ENCODE results near the gene KERA.
A peak's percentile ranks its signal among the peaks of the same experiment; 100 is the strongest.

KERA gene

DNA sequence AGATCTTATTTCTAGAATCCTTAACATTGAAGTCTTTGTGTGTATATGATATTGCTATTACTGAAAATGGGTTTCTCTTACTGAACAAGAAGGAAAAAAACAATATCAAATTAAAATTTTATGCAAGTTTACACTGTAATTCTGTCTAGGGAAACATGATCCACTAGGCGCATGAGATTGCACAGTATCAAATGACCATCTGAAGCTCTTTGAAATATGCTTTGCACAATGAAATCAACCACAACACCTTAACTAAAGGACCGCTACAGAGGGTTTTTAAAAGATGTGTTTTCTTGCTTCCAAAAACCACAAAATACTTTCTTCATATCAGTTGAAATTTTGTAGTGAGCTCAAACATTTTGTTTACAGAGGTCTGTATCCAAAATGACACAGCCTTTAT is 15.1 kb upstream of the KERA start:
- DNase-seq, result no peak

DNA sequence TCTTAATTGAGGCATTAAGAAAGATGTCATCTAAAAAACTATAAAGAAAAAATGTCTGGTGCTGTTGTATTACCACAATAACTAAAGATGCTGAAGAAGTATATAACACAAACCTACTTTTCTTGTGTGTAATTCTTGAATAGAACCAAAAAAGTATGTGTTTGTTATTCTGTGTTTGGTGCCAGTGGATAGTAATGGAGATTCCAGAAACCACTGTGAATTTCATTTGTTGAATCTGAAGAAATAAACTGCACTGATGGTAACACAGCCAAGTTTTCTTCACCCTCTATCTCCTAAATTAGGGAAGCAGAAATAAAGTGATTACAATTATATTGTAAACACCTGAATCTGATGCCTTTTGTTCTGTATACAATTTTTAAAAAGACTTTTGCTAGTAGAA is 13.1 kb upstream of the KERA start:
- DNase-seq, result no peak

DNA sequence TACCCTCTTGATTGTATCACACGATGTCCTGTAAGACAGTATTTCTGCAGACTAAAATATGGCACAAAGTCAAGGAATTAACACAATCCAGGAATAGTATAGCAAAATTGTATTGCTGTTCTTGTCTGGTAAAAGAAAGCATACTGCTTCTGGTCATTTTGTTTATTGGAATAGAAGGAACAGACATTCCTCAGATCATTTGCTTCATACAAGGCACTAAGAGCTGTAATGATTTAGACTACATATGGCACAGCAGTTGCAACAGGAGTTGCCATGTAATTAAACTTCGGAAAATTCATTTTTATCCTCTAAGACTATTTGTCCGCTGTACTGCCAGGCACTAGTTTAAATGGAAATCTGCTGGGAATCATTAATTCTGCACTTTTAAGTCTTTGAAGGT is 7.6 kb upstream of the KERA start:
- DNase-seq, result no peak

DNA sequence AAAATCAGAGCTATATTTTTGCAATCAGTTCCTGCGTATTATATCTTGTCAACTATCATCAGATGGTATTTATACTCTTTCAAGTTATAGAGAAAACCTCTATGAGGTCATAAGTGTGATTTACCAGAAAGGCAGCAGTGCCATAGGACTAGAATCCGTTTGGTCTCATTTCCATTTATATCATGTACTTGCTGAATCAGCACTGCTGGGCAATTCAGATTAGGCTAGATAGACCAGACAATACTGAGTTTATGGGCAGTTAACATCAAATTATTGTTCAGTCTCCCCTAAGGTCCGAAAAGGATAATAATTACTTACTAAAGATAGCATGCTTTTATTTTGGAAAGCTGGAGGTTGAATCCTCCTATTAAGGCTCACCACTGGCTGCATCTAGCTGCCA is 6.8 kb upstream of the KERA start:
- no peak for DNase-seq

DNA sequence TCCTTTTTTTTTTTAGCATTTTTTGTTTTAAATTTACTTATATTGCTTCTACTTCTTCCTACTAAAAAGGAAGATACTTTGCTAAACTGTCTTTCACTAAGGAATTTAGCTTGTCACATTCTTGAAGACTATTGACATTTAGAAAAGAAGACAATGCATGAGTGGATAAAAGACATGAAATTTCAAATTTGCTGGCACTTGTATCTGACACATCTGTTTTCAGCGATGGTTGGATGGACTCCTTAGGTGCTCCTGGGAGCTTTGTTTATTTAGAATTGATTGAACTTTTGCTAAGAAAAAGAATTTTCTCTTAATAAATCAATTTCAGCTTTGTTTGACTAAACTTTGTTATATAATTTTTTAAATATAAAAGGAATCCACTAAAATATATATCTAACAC is 3.3 kb upstream of the KERA start:
- DNase-seq, result no peak

DNA sequence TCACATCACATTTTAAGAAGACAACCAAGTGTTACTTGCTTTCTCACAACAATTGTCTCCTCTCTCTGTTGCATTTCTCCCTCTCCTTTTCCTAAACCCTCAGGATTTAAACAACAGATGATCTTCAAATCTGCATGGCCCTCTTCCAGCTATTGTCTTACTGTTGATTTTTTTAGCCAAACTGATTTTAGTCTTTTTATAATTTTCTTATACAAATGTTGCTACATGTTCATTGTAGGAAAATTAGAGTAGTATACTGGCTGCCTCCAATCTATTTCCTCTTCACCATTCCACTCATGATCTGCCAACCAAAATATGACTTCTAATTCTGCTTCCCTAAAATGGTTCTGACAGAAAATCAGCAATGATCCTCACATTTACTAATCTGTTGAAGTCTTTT is 1.4 kb upstream of the KERA start:
- DNase-seq, result no peak

DNA sequence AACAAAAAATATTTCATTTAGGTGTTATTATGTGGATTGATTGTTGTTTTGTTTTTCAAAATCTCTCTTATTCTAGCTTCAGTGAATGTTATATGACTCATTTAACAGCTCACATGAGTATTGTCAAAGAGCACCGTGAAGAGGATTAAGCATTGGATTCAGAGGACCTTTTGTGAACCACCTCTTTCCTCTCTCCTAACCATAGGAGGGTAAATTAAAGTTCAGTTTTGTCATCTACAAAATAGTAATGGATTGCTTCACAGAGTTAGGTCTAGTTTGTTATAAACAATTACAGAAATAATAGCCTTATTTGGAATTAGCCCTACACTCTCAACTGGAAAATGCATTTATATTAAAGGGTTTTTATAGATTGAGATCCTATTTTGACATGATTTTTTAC is 962 bp upstream of the KERA start:
- no peak for DNase-seq

DNA sequence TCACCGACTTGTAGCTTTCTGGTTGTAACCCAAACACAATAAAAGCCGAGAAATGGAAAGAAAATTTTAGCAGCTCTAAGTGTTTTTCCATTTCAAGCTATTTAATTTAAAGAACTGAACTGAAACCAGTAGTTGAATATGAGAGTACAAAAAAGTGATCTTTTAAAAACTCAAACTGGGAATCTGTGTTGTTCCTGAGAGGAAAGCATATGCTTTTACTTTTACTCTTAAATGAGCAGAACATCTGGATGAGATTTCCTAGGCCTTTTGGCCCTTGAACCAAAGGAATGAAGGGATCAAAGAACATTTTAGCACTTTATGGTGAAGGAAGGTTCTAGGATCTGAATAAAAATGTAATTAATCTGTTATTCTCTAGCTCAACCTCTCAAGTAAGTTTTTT is 1.3 kb downstream of the KERA start:
- DNase-seq, result no peak

DNA sequence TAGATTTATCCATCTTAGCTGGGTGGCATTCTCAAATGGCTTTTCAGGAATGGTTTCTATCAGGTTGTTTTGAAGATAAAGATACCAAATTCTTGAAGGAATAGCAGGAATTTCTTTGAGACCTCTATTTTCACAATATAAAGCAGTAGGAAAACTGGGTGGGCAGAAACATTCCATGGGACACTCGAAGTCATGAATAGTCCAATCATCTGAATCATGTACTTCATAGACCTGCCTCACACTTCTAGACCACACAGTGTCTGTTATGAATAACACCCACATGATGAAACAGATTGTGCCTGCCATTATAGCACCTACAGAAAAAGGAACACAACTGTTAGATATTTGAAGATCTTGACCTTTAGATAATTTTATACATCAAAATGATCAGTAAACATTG is 1.8 kb downstream of the KERA start:
- DNase-seq, result no peak

DNA sequence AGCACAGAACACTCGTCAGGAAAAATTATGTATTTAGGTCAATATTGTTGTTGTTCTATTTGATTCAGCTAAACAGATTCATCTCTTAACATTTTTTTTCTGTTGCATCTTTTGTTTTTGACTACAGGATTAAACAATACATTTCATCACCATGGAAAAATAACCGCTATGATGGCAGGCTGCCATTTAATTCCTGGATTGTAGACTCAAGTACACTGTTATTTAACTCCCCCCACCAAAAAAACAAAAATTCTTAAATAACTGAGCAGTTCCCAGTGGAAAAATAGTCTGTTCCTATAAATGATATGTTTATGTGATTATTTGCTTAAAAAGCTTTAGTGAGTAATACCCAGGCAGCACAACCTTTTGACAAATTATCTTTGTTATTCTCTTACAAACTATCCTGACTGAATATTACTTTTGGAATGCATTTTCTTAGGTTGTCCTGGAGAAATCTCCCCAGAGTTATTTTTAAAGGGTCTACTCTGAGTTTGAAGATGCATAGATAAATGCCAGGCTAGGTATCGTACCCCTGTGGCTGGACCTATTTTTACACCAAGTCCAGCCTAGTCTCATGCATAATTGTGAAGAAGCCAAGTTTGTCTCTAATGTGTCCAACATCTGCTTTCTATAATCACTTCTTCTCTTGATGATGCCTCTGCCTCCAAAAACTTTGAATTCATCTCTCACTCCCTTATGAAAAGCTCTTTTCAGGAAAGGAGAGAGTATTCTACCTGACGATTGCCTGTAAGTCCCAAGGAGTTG is 3.7 kb downstream of the KERA start:
- no peak for DNase-seq

DNA sequence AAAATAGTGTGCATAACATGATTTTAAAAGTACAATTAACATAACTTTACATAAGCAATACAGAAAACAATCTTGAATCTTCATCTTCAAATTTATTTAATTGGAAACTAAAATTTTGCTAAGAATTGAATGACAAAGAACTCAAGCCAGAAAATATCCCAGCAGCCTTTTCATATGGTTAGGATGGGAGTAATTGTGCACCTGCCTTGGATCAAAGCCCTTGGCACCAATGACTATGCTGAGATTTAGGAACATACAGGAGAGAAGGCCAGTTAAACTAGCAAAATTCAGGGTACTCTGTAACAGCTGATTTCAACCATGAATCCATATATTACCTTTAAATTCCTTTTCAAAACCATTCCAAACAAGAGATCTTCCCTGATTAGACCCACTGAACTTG is 5.8 kb downstream of the KERA start:
- DNase-seq, result no peak

DNA sequence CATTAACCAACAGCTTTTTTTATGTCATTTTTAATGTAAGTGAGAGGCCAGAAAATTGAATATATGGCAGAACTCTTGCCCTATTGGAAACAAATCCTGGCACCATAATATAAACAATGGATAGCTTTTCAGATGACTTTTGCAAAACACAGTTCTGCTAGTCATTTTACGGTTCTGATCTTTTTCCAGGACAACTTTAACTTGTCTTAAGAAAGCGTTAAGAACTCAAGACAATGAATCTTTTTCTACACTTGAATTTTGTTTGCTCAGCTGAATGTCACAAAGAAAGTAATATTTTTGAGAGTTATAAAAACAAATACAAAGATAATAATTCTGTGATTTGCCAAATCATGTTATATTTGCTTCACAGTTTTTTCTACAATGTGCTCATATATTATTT is 13.2 kb downstream of the KERA start:
- no peak for DNase-seq

DNA sequence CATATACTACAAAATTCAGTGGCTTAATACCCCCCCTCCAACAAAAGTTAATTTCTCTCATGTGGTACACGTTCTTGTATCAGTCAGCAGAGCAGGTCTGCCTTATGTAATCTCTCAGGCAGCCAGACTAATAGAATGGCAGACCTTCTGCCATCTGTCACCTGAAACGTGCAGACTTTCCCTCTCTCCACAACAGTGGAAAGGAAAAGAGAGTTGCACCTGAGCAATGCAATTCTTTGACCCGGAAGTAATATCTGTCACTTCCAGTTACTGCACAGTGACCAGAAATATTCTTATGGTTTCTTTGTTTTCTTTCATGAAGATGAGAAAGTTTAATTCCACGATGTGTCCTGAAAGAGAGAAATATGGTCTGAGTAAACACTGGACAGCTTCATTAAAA is 14.4 kb downstream of the KERA start:
- DNase-seq, result no peak

DNA sequence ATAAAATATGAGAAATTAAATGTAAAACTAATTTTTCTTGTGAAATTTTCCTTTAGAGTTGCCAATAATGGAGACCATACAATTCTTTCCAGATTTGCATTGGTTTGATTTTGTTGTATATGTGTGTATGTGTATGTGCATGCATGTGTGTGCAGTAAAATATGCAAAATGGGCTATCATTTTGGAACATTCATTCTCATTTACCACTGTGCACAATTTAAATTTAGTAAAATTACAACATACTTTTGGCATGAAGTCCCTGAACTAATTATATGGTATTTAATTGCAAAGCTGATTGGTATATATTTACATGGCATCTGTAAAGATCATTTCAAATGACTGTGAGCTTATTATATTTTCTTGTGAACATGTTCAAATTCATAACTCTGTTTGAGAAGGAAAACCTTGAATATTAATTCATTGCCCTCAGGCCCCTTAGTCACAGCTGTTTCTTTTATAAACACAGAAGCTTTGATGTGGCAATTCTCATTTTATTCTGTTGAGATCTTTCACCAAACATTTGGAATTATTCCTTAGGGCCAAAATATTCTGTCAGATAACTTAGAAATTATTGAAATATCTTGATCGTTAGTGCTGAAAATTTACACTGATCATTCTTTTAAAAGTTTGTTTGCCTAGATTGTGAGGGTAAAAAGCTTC is 17.6 kb downstream of the KERA start:
- no peak for DNase-seq

DNA sequence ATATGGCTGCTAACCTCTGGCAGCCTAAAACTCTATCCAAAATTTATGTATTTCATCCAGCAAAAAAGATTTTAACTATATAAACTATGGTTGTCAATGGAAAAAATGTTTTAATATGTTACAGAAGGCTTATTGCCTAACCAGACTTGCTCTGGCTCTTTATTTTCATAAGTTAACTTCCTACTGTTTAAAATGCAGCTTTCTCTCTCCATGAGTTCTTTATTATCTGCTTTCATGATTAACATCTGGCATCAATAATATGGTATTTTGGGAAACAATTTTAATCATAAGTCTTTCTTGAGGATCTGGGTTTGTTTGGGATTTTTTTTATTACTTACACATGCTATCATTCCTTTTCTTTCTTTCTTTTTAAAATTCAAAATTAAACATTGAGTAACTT is 20.5 kb downstream of the KERA start:
- no peak for DNase-seq

DNA sequence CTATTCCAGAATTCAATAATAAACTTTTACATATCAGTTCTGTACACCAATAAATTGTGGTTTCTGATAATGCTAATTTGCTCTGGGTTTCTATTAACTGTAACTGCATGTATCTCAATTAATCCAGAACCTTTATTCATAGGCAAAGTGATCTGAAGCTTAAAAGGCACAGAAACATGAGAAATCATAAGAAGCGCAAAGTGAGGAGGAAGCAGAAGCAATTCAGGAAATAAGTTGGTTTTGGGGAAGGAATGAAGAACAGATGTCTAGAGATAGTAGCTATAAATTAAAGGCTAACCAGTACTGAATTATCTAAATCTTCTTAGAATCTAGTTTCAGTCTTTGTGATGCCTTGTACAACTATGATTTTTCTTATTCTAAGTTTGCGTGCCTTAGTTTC is 24.6 kb downstream of the KERA start:
- DNase-seq, result no peak

DNA sequence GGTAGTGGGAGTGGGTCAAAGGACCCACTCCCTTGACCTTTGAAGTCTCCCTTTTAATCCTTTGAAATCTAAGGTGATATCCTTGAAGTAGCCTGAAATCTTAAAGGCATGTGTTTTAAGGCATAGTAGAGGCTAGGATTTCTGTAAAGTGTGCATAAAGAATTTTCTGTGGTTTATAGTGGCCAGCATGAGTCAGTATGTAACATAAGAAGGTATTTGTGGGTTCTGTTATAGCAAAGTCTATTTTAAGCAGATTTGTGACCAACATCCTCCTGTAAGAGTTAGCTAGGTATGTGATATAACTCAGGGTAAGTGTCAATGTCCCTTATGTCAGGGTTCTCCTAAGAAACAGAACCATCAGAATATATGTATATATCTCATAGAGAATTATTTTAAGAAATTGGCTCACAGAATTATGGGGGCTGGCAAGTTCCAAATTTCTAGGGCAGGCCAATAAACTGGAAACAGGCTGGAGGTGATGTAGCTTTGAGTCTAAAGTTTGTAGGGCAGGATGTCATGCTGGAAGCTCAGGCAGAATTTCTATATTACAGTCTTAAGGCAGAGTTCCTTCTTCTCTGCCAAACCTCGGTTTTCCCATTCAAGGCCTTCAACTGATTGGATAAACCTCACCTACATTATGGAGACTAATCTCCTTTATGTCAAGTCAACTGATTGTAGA is 34.4 kb downstream of the KERA start:
- peak in 1 of 5 experiments; percentile 18 for DNase-seq

DNA sequence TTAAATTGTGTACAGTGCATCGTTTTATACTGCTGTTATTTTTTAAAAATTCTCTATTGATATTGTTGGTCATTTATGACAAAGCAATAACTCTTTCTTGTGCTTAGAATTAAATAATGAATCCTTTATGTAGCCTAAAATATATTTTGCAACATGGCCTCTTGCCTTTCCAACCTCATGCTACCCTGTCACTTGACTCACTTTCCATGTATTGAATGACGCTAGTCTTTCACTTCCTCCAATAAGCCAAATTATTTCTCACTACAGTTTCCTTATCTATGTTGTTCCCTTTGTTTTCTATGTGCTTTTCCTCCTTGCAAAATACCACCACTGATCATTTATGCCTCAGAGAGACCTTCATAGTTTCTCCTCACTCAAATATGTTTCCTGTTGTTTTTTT is 36.7 kb downstream of the KERA start:
- DNase-seq, result no peak

DNA sequence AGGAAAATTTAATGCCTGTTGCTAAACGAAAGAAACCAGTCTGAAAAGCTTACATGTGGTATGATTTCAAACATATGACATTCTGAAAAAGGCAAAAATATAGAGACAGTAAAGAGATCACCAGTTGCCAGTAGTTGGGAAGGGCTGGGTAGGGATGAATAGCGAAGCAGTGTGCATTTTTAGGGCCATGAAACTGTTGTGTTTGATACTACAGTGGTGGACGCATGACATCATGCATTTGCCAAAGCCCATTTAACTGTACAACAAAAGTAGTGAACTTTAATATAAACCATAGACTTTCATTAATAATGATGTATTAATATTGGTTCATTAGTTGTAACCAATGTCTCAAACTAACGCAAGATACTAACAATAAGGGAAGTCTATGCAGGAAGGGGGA is 38.4 kb downstream of the KERA start:
- no peak for DNase-seq

DNA sequence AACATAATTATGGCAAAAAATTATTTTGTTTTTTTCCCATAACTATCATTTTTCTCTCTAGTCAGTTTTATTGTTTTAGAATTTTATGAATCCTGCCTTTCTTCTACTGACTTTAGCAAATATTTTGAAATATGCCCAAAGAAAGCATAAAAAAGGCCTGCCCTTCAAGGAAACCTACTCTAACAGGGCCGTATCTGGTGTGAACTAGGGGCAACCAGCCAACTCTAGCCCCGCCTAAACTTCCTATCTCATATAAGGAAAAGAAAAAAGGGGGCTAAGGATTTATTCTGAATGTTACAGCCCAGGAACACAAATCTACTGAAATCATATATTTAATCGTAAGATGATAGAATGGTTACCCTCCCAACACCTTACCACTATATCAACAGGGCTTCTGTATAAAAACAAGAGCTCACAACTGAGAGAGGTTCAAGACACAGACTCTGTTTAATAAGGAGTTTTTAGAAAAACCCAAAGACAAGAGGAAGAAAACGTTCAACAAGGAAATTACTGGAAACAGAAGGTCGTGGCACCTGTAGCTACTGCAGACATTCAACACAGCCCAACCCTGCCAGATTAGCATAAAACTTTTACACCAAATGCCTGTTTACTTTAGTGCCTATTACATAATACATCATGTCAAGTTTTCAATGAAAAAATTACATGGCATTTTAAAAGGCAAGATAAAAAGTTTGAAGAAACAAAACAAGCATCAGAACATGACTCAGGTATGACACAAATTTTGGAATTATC is 40.1 kb downstream of the KERA start:
- DNase-seq, result no peak

DNA sequence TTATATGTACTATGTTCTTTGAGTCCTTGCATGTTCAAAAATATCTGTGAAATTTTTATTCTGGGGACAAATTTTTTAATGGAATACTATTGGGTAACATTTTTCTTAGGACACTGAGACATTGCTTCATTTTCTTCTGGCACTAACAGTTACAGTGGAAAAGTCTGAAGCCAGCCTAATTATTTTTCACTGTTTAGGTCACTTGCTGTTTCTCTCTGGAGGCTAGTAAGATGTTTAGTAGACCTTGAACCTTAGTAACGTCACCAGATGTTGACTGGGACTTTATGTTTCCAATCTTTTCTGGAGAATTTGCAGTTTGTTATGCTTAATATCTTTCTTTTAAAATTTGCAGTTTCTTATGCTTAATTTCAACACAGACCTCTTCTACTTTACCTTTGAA is 40.8 kb downstream of the KERA start:
- no peak for DNase-seq

DNA sequence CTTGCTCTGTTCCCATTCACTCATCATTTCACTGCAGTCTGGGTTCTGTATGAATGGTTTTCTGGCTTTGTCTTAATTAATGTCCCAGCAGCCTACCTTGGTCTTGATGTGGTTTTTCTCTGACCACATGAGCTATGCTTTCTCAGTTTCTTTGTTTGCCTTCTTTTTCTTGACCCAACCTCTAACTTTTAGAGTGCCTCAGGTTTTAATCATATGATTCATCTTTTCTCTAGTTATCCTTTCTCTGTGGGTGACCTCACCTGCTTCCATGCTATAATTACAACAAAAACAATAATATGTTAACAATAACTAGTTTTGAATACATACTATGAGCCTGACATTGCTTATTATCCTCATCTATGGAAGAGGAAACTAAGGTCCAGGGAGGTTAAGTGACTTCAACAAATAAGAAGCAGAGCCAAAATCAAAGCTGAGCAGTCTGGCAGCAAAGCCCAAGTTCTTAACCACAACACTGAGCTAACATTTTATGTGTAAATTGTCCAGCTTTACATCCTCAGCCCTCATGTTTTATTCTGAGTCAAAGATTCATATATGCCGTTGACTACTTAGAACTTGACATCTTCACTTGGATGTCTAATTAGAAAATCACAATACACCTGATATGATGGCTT is 48.4 kb downstream of the KERA start:
- DNase-seq, result no peak

All from T-helper 2 cell (primary cell).